ENCODE results near the gene SLC39A7. TPM values are rescaled to one million over a fixed set of nuclear protein-coding genes. Genes with fewer than 3 reads are reported as not detected.

Gene SLC39A7
- total and polyA plus RNA-seq, 2 of the 4 experiments (the other 2 are of a cell fraction): 135 to 208 TPM

DNA sequence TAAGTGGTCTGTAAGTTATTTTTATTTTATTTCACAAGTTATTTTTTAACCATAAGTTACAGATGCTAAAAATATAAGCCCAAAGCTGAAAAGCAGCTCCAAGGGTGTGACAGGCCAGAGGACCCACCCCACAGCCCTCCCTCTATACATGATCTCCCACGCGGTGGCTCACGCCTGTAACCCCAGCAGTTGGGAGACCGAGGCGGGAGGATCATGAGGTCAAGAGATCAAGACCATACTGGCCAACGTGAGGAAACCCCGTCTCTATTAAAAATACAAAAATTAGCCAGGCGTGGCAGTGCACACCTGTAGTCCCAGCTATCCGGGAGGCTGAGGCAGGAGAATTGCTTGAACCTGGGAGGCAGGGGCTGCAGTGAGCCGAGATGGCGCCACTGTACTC, 40.6 kb upstream of the SLC39A7 start:
- Histone ChIP-seq H3K56ac (ENCODE audit: extremely low read depth, insufficient read depth, low read length) (no peak overlapping the region), H4K91ac (ENCODE audit: insufficient read depth, low read depth, low read length) (no peak overlapping the region), H2AK5ac (ENCODE audit: low read depth, low read length) (no peak overlapping the region), H4K8ac (ENCODE audit: low read depth in 2 of 2, low read length in 2 of 2) (no peak overlapping the region), H3K4ac (ENCODE audit: low read depth, low read length) (no peak overlapping the region), H3K27me3 (ENCODE audit: control insufficient read depth, insufficient read depth, low read length) (peaks cover 4% of the 10 kb centered on the region), H2BK15ac (ENCODE audit: low read depth, low read length) (no peak overlapping the region), H2AFZ (replicated peaks; ENCODE audit: low read length, poor library complexity) (no peak overlapping the region), H3K36me3 (ENCODE audit: control insufficient read depth, insufficient read depth, low read length) (no peaks in the 10 kb centered on the region), H3K9ac (ENCODE audit: low read depth, low read length) (no peak overlapping the region), H4K20me1 (ENCODE audit: insufficient read depth, low read length) (no peaks in the 10 kb centered on the region), H3K9me1 (ENCODE audit: insufficient read depth, low read length) (peaks cover 5% of the 10 kb centered on the region; the same call in 1 of the 2 replicates), H3K79me1 (ENCODE audit: low read depth in 1 of 2, low read length in 2 of 2) (no peaks in the 10 kb centered on the region), H2BK5ac (ENCODE audit: low read depth, low read length, poor library complexity, severe bottlenecking) (no peak overlapping the region), H3K4me2 (ENCODE audit: low read depth, low read length) (no peak overlapping the region), H3K4me1 (ENCODE audit: control insufficient read depth, insufficient read depth, low read length) (peaks cover 9% of the 10 kb centered on the region), H4K5ac (ENCODE audit: low read depth, low read length) (no peak overlapping the region), H3K18ac (ENCODE audit: low read depth, low read length) (no peak overlapping the region), H2BK20ac (ENCODE audit: low read depth, low read length) (no peak overlapping the region), H3K14ac (replicated peaks; ENCODE audit: low read depth, low read length) (no peak overlapping the region), H3K9me3 (ENCODE audit: control insufficient read depth, insufficient read depth, low read length) (no peaks in the 10 kb centered on the region), H2BK120ac (ENCODE audit: low read depth, low read length) (no peak overlapping the region), H3K4me3 (ENCODE audit: insufficient read depth, low read depth, low read length) (no peak overlapping the region), H3K23ac (ENCODE audit: low read depth, low read length) (no peak overlapping the region), H3K27ac (ENCODE audit: insufficient read depth, low read length) (no peak overlapping the region), H2AK9ac (replicated peaks; ENCODE audit: low read depth, low read length, poor library complexity) (no peak overlapping the region)
- no peak for DNase-seq
- ChIA-PET CTCF (interaction anchor here (0.6 to 1.4 kb wide), 4 partner anchors 7 to 88 kb away, joined by 3 to 6 read pairs (median 4); no protein-coding TSS in a partner anchor), POLR2A (ENCODE audit: unreplicated experiment) (no interaction called here)
- intact Hi-C loops (cut with micrococcal nuclease): no loop called here
- no peak for TF ChIP-seq CHD1 (IDR thresholded peaks at IDR 0.05; ENCODE audit: low read depth, low read length)
- no peak for TF ChIP-seq RCOR1 (IDR thresholded peaks at IDR 0.05; ENCODE audit: insufficient replicate concordance, low read length)
- TF ChIP-seq, protein P1, sequence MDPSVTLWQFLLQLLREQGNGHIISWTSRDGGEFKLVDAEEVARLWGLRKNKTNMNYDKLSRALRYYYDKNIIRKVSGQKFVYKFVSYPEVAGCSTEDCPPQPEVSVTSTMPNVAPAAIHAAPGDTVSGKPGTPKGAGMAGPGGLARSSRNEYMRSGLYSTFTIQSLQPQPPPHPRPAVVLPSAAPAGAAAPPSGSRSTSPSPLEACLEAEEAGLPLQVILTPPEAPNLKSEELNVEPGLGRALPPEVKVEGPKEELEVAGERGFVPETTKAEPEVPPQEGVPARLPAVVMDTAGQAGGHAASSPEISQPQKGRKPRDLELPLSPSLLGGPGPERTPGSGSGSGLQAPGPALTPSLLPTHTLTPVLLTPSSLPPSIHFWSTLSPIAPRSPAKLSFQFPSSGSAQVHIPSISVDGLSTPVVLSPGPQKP (IDR thresholded peaks at IDR 0.05; ENCODE audit: borderline replicate concordance, low read depth, low read length): no peak
- no peak for TF ChIP-seq SMC3 (IDR thresholded peaks at IDR 0.05; ENCODE audit: low read depth, low read length)
- no peak for TF ChIP-seq CEBPB (IDR thresholded peaks at IDR 0.05; ENCODE audit: low read depth, low read length)
- TF ChIP-seq BHLHE40 (IDR thresholded peaks at IDR 0.05; ENCODE audit: low read depth, low read length): no peak
- TF ChIP-seq, protein P2, sequence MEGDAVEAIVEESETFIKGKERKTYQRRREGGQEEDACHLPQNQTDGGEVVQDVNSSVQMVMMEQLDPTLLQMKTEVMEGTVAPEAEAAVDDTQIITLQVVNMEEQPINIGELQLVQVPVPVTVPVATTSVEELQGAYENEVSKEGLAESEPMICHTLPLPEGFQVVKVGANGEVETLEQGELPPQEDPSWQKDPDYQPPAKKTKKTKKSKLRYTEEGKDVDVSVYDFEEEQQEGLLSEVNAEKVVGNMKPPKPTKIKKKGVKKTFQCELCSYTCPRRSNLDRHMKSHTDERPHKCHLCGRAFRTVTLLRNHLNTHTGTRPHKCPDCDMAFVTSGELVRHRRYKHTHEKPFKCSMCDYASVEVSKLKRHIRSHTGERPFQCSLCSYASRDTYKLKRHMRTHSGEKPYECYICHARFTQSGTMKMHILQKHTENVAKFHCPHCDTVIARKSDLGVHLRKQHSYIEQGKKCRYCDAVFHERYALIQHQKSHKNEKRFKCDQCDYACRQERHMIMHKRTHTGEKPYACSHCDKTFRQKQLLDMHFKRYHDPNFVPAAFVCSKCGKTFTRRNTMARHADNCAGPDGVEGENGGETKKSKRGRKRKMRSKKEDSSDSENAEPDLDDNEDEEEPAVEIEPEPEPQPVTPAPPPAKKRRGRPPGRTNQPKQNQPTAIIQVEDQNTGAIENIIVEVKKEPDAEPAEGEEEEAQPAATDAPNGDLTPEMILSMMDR (conservative IDR thresholded peaks at IDR 0.05; ENCODE audit: low read depth, low read length): no peak
- TF ChIP-seq USF2 (IDR thresholded peaks at IDR 0.05; ENCODE audit: low read depth, low read length): no peak
- TF ChIP-seq MAZ (IDR thresholded peaks at IDR 0.05; ENCODE audit: borderline replicate concordance, low read depth, low read length): no peak
- TF ChIP-seq FOS (IDR thresholded peaks at IDR 0.05; ENCODE audit: low read depth, low read length): no peak
- TF ChIP-seq RFX5 (IDR thresholded peaks at IDR 0.05; ENCODE audit: low read depth, low read length): no peak
- no peak for TF ChIP-seq RAD21 (IDR thresholded peaks at IDR 0.05; ENCODE audit: low read length)
- TF ChIP-seq NFE2L2 (IDR thresholded peaks at IDR 0.05; ENCODE audit: low read depth, low read length): no peak
- no peak for TF ChIP-seq MAFK (IDR thresholded peaks at IDR 0.05; ENCODE audit: low read depth, low read length)
- TF ChIP-seq MXI1 (IDR thresholded peaks at IDR 0.05; ENCODE audit: borderline replicate concordance, low read depth, low read length): no peak
- no peak for TF ChIP-seq POLR2A (IDR thresholded peaks at IDR 0.05; ENCODE audit: low read depth, low read length)
- no peak for ATAC-seq (ENCODE audit: low read depth)
- dilution Hi-C loops (cut with HindIII; ENCODE audit: low sequenced_read_pairs, unreplicated experiment): no loop called here
- in situ Hi-C loops (cut with MboI; ENCODE audit: low sequenced_read_pairs): loop anchor here (5.0 to 10.0 kb wide), 2 partner anchors 87 to 145 kb away; no protein-coding TSS in a partner anchor
- no TSS peak for BruUV-seq (replicated peaks)
- 92% methylated on average over 6 of the region's 11 CpGs; no CpG with 5 or more reads in 1 of the 2 experiments for WGBS, 2 experiments (ENCODE audit: extremely low coverage in 2 of 2, insufficient read length in 1 of 2)

Data from IMR-90 (cell line).